GM12878 (cell line): Measurements from ENCODE around the gene DLK1. TPM values are rescaled to one million over a fixed set of nuclear protein-coding genes. Genes with fewer than 3 reads are reported as not detected.

Experiments
- ATAC-seq: fragments of 200-7000 bp; cut with Tn5 transposase; 3 replicates; pipeline ENCODE4 v1.9.1; 2020; ENCODE audit warnings: mild to moderate bottlenecking, moderate library complexity
- BruUV-seq: library from RNA; stranded (reverse); fragments of 400-500 nt; replicated peaks from 2 replicates; lab custom pipeline; 2021; lab: Mats Ljungman, UMichigan
- CTCF ChIA-PET: fragments of 300-600 bp; sonication (Branson Sonifier 250); formaldehyde crosslinking; extraction: SDS; loops from one replicate; lab custom pipeline; 2021; ENCODE audit warnings: inconsistent platforms; lab: Yijun Ruan, JAX
- POLR2A ChIA-PET: fragments of 350-600 bp; formaldehyde crosslinking; extraction: SDS; loops from one replicate; lab custom pipeline; 2021; ENCODE audit warnings: inconsistent platforms; lab: Charles Lee
- RAD21 ChIA-PET: fragments of 300-600 bp; sonication (Branson Sonifier 250); formaldehyde crosslinking; loops from one replicate; lab custom pipeline; 2023; ENCODE audit warnings: antibody characterized with exemption; ENCODE audit not compliant: unreplicated experiment; lab: Charles Lee
- SMC1A ChIA-PET: fragments of 300-600 bp; sonication (Branson Sonifier 250); formaldehyde crosslinking; loops from one replicate; lab custom pipeline; 2023; ENCODE audit not compliant: unreplicated experiment, uncharacterized antibody; lab: Charles Lee
- DNase-seq: peaks from one replicate; pipeline ENCODE4 v3.0.0-alpha.2; 2011; ENCODE audit warnings: low read depth, low spot score
- FAIRE-seq: peaks from 3 replicates; lab custom pipeline; 2011; peaks lifted over from hg19 to GRCh38; lab: Jason Lieb, UNC
- H2AFZ ChIP-seq: 2 replicates; pipeline ENCODE4 v1.6.0; 2011; ENCODE audit warnings: low read depth, low read length, control low read depth; ENCODE audit not compliant: control insufficient read depth
- H3K27ac ChIP-seq: 2 replicates; pipeline ENCODE4 v1.5.1; 2011; ENCODE audit warnings: control low read depth; ENCODE audit not compliant: control insufficient read depth, insufficient read depth
- H3K27me3 ChIP-seq, 2 experiments: replicated peaks in 1 of 2; 2 replicates each; pipeline versions ENCODE4 v1.6.0 to v1.6.1; 2011; ENCODE audit warnings: low read length in 1 of 2; ENCODE audit not compliant: control insufficient read depth in 2 of 2, insufficient read depth in 2 of 2
- H3K36me3 ChIP-seq, 2 experiments: 2 replicates each; pipeline ENCODE4 v1.5.1; 2011; ENCODE audit warnings: low read length in 1 of 2; ENCODE audit not compliant: control insufficient read depth in 2 of 2, insufficient read depth in 2 of 2
- H3K4me1 ChIP-seq: 2 replicates; pipeline ENCODE4 v1.6.1; 2011; ENCODE audit warnings: mild to moderate bottlenecking, low read length, moderate library complexity, mixed read lengths; ENCODE audit not compliant: control insufficient read depth, insufficient read depth
- H3K4me2 ChIP-seq: 2 replicates; pipeline ENCODE4 v1.6.0; 2011; ENCODE audit warnings: control low read depth; ENCODE audit not compliant: control insufficient read depth, insufficient read depth
- H3K4me3 ChIP-seq: fragments of 200-600 bp; sonication (generic); 2 replicates; pipeline ENCODE4 v1.5.1; 2016
- H3K79me2 ChIP-seq: 2 replicates; pipeline ENCODE4 v1.6.0; 2011; ENCODE audit warnings: low read length; ENCODE audit not compliant: control insufficient read depth, insufficient read depth
- H3K9ac ChIP-seq: 2 replicates; pipeline ENCODE4 v1.8.0; 2011; ENCODE audit warnings: low read length, control low read depth, mixed read lengths; ENCODE audit not compliant: control insufficient read depth, insufficient read depth
- H3K9me3 ChIP-seq: replicated peaks from 3 replicates; pipeline ENCODE4 v1.5.1; 2011; ENCODE audit warnings: mild to moderate bottlenecking, low read length; ENCODE audit not compliant: control insufficient read depth, insufficient read depth
- H4K20me1 ChIP-seq: 2 replicates; pipeline ENCODE4 v1.6.0; 2011; ENCODE audit not compliant: control insufficient read depth, insufficient read depth
- BHLHE40 ChIP-seq, 2 experiments: fragments of 450-650 bp in 1 of 2; IDR thresholded peaks; 2 replicates each; pipeline ENCODE4 v1.6.1; 2011 to 2017; ENCODE audit warnings: low read depth in 2 of 2, borderline replicate concordance in 1 of 2, improper control_type of control experiment in 1 of 2, low read length in 1 of 2, mild to moderate bottlenecking in 1 of 2
- CBX3 ChIP-seq: fragments of 200-600 bp; sonication (generic); IDR thresholded peaks from 2 replicates; pipeline ENCODE4 v1.6.1; 2016; ENCODE audit warnings: low read depth, borderline replicate concordance
- KLF5 ChIP-seq: fragments of 450-650 bp; IDR thresholded peaks from 2 replicates; pipeline ENCODE4 v1.6.1; 2014; ENCODE audit warnings: mild to moderate bottlenecking; ENCODE audit not compliant: partially characterized antibody
- LARP7 ChIP-seq: fragments of 450-650 bp; IDR thresholded peaks from 2 replicates; pipeline ENCODE4 v1.6.1; 2017; ENCODE audit warnings: mild to moderate bottlenecking
- MTA3 ChIP-seq: IDR thresholded peaks from 2 replicates; pipeline ENCODE4 v1.6.1; 2012; ENCODE audit warnings: low read length, inconsistent platforms, borderline replicate concordance
- MYB ChIP-seq: fragments of 150-350 bp; IDR thresholded peaks from 2 replicates; pipeline ENCODE4 v1.6.1; 2014; ENCODE audit warnings: mild to moderate bottlenecking, low read depth, low read length, borderline replicate concordance
- NBN ChIP-seq: fragments of 450-650 bp; IDR thresholded peaks from 2 replicates; pipeline ENCODE4 v1.6.1; 2016
- NFXL1 ChIP-seq: fragments of 450-650 bp; IDR thresholded peaks from 2 replicates; pipeline ENCODE4 v1.6.1; 2017; ENCODE audit warnings: antibody characterized with exemption, mild to moderate bottlenecking, borderline replicate concordance
- NFYA ChIP-seq: IDR thresholded peaks from 2 replicates; pipeline ENCODE4 v1.6.1; 2011; ENCODE audit warnings: low read depth, mild to moderate bottlenecking, low read length, improper control_type of control experiment, borderline replicate concordance
- RAD21 ChIP-seq: IDR thresholded peaks from 2 replicates; pipeline ENCODE4 v1.6.1; 2011; ENCODE audit warnings: mild to moderate bottlenecking, low read depth, low read length, moderate library complexity; ENCODE audit not compliant: insufficient read depth
- SMARCA5 ChIP-seq: fragments of 450-650 bp; IDR thresholded peaks from 2 replicates; pipeline ENCODE4 v1.6.1; 2017; ENCODE audit warnings: mild to moderate bottlenecking
- WRNIP1 ChIP-seq: IDR thresholded peaks from 2 replicates; pipeline ENCODE4 v1.6.1; 2011; ENCODE audit warnings: low read depth, low read length, improper control_type of control experiment, borderline replicate concordance
- YBX1 ChIP-seq: fragments of 450-650 bp; IDR thresholded peaks from 2 replicates; pipeline ENCODE4 v1.6.1; 2016; ENCODE audit warnings: antibody characterized with exemption
- ZNF207 ChIP-seq: fragments of 450-650 bp; IDR thresholded peaks from 2 replicates; pipeline ENCODE4 v1.6.1; 2014; ENCODE audit warnings: antibody characterized with exemption, mild to moderate bottlenecking, borderline replicate concordance
- ZNF24 ChIP-seq: fragments of 450-650 bp; IDR thresholded peaks from 2 replicates; pipeline ENCODE4 v1.6.1; 2017; ENCODE audit warnings: antibody characterized with exemption, mild to moderate bottlenecking
- WGBS: methylation state at CpG from one replicate; pipeline ENCODE4 v1.1.6; 2016; ENCODE audit warnings: low lambda C conversion rate; ENCODE audit not compliant: insufficient replicate concordance, insufficient coverage; ENCODE audit errors: missing lambda C conversion rate; 5-methylcytosine and 5-hydroxymethylcytosine counted together
- in situ Hi-C: fragments of 300-500 bp; cut with MboI; formaldehyde crosslinking; loops from 9 replicates; pipeline ENCODE4 v1.14.3; 2018; ENCODE audit warnings: mixed read lengths
- intact Hi-C: fragments of 100-400 bp; cut with micrococcal nuclease; formaldehyde crosslinking; loops from one replicate; pipeline ENCODE4 v1.14.2; 2022; ENCODE audit not compliant: unreplicated experiment
- polyA plus RNA-seq, 11 experiments: library from polyadenylated mRNA; depleted of rRNA in 4 of 11; unstranded in 6 of 11; stranded (reverse) in 5 of 11; fragments of >200 nt; fragmentation: Nextera tagmentation in 4 of 11; fragmentation: Illumina TruSeq in 1 of 11; extraction: Ambion mirVana in 4 of 11; extraction: Trizol in 1 of 11; gene quantifications; 1 replicate in 1 of 11; 2 replicates in 10 of 11; pipeline versions ENCODE4 v1.2.1 to v1.2.3, GENCODE V29; 2011 to 2016; ENCODE audit warnings: inconsistent platforms in 2 of 11, missing spikeins in 2 of 11, low read depth in 1 of 11
- total RNA-seq, 4 experiments: library from RNA; depleted of rRNA in 3 of 4; stranded (reverse); fragments of >200 nt in 3 of 4; fragmentation: Illumina TruSeq in 1 of 4; extraction: Trizol in 1 of 4; gene quantifications; 2 replicates each; pipeline versions ENCODE4 v1.2.1 to v1.2.3, GENCODE V29; 2013 to 2021
- TF ChIP-seq, protein P1 (sequence below): fragments of 450-650 bp; IDR thresholded peaks from 2 replicates; pipeline ENCODE4 v1.6.1; 2017; ENCODE audit warnings: mild to moderate bottlenecking, moderate library complexity
- TF ChIP-seq, protein P2 (sequence below): fragments of 450-650 bp; IDR thresholded peaks from 2 replicates; pipeline ENCODE4 v1.6.1; 2017; ENCODE audit warnings: borderline replicate concordance
- TF ChIP-seq, protein P3 (sequence below): fragments of 450-650 bp; IDR thresholded peaks from 2 replicates; pipeline ENCODE4 v1.6.1; 2017; ENCODE audit warnings: antibody characterized with exemption, mild to moderate bottlenecking, moderate library complexity

Gene DLK1
- total and polyA plus RNA-seq, 10 of the 15 experiments (the other 5 are each of a cell fraction or from before 2014, with no cell fraction given), result 0.87 TPM; not detected in 9

DNA sequence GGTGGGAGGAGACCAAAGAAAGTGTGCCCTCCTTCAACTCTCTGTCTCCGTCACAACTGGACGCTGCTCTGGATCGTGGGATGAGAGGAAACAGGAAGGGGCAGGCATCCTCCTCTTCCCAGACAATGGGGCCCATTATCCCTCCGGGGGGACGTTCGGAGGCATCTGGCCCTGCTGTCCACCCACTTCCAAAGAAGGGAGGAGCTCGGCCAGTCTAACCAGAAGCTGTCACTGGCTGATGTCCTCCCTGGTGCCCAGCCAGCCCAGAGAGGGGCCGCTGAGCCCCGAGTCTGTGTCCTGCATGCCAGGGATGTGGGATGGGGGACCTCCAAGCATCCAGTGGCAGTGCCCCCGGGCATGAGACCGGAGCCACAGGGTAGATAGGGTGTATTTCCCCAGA lies 59.4 kb downstream of the DLK1 start:
- TF ChIP-seq KLF5 (no peak), RAD21 (no peak), LARP7 (no peak), ZNF207 (no peak), MTA3 (no peak), NFXL1 (no peak), BHLHE40 (IDR thresholded peaks at IDR 0.05; ENCODE audit: borderline replicate concordance in 1 of 2, low read depth in 2 of 2, low read length in 1 of 2) (no peak), CBX3 (no peak), WRNIP1 (no peak), NBN (no peak), YBX1 (no peak), MYB (no peak), NFYA (no peak), ZNF24 (no peak), SMARCA5 (no peak)
- TF ChIP-seq, protein P1, sequence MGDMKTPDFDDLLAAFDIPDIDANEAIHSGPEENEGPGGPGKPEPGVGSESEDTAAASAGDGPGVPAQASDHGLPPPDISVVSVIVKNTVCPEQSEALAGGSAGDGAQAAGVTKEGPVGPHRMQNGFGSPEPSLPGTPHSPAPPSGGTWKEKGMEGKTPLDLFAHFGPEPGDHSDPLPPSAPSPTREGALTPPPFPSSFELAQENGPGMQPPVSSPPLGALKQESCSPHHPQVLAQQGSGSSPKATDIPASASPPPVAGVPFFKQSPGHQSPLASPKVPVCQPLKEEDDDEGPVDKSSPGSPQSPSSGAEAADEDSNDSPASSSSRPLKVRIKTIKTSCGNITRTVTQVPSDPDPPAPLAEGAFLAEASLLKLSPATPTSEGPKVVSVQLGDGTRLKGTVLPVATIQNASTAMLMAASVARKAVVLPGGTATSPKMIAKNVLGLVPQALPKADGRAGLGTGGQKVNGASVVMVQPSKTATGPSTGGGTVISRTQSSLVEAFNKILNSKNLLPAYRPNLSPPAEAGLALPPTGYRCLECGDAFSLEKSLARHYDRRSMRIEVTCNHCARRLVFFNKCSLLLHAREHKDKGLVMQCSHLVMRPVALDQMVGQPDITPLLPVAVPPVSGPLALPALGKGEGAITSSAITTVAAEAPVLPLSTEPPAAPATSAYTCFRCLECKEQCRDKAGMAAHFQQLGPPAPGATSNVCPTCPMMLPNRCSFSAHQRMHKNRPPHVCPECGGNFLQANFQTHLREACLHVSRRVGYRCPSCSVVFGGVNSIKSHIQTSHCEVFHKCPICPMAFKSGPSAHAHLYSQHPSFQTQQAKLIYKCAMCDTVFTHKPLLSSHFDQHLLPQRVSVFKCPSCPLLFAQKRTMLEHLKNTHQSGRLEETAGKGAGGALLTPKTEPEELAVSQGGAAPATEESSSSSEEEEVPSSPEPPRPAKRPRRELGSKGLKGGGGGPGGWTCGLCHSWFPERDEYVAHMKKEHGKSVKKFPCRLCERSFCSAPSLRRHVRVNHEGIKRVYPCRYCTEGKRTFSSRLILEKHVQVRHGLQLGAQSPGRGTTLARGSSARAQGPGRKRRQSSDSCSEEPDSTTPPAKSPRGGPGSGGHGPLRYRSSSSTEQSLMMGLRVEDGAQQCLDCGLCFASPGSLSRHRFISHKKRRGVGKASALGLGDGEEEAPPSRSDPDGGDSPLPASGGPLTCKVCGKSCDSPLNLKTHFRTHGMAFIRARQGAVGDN, result no peak
- TF ChIP-seq, protein P2, sequence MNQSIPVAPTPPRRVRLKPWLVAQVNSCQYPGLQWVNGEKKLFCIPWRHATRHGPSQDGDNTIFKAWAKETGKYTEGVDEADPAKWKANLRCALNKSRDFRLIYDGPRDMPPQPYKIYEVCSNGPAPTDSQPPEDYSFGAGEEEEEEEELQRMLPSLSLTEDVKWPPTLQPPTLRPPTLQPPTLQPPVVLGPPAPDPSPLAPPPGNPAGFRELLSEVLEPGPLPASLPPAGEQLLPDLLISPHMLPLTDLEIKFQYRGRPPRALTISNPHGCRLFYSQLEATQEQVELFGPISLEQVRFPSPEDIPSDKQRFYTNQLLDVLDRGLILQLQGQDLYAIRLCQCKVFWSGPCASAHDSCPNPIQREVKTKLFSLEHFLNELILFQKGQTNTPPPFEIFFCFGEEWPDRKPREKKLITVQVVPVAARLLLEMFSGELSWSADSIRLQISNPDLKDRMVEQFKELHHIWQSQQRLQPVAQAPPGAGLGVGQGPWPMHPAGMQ, result no peak
- TF ChIP-seq, protein P3, sequence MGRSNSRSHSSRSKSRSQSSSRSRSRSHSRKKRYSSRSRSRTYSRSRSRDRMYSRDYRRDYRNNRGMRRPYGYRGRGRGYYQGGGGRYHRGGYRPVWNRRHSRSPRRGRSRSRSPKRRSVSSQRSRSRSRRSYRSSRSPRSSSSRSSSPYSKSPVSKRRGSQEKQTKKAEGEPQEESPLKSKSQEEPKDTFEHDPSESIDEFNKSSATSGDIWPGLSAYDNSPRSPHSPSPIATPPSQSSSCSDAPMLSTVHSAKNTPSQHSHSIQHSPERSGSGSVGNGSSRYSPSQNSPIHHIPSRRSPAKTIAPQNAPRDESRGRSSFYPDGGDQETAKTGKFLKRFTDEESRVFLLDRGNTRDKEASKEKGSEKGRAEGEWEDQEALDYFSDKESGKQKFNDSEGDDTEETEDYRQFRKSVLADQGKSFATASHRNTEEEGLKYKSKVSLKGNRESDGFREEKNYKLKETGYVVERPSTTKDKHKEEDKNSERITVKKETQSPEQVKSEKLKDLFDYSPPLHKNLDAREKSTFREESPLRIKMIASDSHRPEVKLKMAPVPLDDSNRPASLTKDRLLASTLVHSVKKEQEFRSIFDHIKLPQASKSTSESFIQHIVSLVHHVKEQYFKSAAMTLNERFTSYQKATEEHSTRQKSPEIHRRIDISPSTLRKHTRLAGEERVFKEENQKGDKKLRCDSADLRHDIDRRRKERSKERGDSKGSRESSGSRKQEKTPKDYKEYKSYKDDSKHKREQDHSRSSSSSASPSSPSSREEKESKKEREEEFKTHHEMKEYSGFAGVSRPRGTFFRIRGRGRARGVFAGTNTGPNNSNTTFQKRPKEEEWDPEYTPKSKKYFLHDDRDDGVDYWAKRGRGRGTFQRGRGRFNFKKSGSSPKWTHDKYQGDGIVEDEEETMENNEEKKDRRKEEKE, result no peak
- Histone ChIP-seq H3K4me3 (no peak overlapping the region), H4K20me1 (no peaks in the 10 kb centered on the region), H3K9me3 (no peaks in the 10 kb centered on the region), H3K27ac (no peak overlapping the region), H3K4me1 (no peaks in the 10 kb centered on the region), H2AFZ (no peak overlapping the region), H3K9ac (no peak overlapping the region), H3K36me3 (no peaks in the 10 kb centered on the region), H3K27me3 (peaks cover 0 to 2% of the 10 kb centered on the region in 2 experiments; a peak in 2 of 4 replicates), H3K79me2 (no peaks in the 10 kb centered on the region), H3K4me2 (no peak overlapping the region)
- intact Hi-C loops (no loop called here), in situ Hi-C loops (no loop called here)
- ChIA-PET CTCF (no interaction called here), RAD21 (no interaction called here), POLR2A (no interaction called here), SMC1A (no interaction called here)
- no TSS peak for BruUV-seq
- FAIRE-seq (no peak), DNase-seq (no peak), ATAC-seq (no peak)
- WGBS, result 30% methylated on average over 11 of the region's 11 CpGs
